Measurements from ENCODE around the gene SGSM2.

Gene SGSM2

DNA sequence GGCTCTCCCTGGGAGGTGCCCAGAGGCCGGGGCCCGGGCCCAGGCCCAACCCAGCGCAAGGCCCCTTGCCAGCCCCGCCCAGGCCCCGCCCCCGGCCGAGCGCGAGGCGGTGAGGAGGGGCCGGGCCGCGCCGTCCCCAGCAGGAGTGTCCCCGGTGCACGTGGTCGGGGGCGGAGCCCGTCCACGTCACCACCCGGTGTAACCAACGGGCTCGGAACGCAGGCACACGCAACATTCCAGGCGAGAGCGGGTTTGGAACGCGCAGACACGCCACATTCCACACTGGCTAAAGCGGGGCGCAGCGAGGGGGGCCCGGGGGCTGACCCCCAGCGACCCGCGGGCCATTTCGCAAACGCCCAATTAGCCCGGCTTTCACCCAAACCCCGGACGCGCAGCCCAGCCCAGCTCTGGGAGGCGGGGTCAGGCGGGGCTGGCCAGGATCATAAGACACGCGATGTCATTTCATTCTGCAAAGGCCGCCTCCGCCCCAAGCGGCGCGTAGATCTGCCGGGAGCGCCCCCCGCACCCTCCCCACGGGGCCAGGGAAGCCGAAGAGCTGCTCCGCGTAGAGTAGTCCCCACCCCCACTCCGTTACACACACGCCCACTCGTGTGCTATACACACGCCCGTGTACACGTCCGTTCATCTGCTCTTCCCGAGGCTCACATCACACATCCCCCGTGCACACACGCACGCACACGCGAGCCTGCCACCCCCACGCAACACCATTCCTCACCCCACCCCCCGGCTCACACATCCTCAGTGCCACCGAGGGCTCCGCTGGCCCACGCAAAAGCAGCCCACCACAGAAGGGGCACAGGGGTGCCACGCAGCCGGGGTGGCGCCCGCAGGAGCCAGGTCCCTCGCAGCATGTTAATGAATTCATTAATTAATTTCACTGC lies 62.5 kb downstream of the SGSM2 start:
- DNase-seq, result peak; percentile 92 to 96

DNA sequence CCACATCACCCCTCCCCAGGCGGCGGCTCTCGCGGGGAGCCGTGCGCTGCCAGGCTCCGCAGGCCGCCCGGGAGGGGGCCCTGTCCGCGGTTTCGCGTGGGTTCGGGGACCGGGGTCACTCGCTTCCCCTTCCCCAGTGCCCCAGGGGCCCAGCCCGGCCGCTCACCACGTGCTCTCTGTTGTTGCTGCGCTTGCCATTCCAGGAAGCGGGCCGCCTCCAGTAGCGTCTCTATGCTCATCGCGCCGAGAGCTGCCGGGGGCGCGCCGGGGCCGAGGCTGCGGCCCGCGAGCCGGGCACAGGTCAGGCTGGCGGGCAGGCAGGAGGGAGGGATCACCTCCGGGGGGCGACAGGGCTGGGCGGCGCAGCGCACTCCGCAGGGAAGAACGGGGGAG lies 63.2 kb downstream of the SGSM2 start:
- DNase-seq, result peak; percentile 70 to 72

DNA sequence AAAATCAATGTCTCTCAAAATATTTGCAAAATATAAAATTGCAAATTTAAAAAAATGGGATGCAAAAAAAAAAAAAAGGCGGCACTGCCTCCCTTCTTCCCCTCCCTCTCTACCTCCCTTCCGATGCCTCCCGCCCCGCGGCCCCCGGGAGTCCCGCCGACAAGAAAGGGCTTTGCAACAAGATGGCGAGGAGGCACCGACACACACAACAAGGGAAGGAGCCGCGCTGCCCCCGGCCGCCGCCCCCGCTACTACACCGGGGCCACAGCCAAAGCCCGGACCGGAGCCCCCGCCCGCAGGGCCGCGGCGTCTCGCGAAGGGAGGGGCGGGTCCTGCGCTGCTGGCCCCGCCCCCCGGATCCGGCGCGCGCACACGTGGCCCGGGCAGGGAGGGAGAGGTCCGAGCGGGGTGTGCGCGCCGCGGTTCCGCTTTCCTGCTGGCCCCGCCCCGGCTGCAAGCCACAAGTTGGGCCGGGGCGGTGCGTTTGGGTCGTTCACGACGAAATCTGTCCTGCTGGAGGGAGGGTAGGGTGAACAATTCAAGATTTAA lies 63.6 kb downstream of the SGSM2 start, which contains the start of gene MNT:
Gene MNT, minus strand, starts transcription at position 184 of the 549 bp plus-strand sequence. CDS start 348 bp downstream, outside the sequence.
- peak; percentile 93 to 94 for DNase-seq

DNA sequence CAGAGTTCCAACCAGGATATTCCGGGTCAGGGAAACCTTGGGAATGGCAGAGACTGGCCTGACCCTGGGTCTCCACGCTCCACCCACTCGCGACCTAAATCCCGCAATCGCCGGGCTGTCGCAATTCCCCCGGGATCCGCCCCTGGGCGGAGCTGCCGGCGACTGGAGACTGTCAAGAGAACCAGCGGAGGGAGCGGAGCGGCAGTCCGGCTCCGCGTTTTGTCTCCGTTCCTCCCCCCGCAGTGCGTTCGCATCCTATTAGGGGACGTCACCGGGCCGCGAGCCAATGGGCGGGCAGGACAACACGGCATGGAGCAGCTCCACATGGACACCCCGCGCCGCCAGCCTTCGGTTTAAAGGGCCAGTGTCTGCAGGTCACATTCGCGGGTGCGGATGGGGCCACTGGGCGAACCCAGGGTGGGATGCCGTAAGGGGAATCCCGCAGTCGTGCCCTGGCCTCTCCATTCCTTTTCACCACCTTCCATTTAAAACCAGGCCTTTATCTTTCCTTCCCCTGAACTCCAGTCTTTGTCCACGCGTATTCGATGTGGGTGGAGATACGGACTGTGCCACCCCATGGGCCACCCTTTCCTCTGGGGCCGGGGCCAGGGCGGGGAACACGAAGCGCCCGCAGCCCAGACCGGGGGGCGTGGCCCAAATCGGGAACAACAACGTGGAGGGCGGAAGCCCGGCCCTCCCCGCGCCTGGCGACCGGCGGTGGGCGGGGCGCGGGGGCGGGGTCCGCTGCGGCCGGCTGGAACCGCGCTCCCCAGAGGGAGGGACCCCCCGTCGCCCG lies 64.3 kb downstream of the SGSM2 start:
- DNase-seq, result peak; percentile 99 to 100

DNA sequence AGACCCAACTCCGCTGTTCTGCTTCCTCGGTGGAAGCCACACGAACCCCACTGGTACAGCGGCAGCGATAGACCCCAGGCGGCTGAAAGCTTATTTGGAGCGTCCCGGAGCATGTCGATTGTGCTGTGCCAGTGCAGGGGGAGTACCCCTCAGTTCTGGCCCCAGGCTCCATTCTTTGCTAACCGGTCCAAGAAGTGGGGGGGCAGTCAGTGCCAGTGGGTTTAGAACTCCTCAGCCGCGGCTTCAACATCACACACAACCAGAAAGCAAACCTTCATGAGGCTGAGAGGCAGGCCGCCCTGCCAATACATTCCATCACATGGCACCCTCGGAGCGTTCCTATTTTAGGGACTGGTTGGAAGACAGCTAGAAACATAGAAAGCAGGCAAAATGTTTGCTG lies 65.2 kb downstream of the SGSM2 start:
- no peak for DNase-seq

DNA sequence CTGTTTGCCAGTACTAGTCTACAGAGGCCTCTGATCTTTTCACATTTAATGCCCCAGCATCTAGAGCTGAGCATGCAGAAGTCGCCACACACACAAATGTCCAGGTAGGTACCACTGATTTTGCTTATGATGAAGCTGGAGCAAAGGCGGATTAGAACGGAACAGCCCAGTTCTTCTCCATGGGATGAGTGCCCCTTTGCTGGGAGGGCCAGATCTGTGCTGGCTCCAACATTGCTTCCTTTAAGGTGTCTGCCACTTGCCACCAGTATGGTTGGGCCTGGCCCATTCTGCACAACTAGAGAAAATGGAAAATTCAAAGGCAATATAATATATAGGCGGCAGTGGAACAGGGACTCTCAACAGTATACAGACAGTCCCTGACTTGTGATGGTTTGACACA lies 65.7 kb downstream of the SGSM2 start:
- DNase-seq, result no peak

DNA sequence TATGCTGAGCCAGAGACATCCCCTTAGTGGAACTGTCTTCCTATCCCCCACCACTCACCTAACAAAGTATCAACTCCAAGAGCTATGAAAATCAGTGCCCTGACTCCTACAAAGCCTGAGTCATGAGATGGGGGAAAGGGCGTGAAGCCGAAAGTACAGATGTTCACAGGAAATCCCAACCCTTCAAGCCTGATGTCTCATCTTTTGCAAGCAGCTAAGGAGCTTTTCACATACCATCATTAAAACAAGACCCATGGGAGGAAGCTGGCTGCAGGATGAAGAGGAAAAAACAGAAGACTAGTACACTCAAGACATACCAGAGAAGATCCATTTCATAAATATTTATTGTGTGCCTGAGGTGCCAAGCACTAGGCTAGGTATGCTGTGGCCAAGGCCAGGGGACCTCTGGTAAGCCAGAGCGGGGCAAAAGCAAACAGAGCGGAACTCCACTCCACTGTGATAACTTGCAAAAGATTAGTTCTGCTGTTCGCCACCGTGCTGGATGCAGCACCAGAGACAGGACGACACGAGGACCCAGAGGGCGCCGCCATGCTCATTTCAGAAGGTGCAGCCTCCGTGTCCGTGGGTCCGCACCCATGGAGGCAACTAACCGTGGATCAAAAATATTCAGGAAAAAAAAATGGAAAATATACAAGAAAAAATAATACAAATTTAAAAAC lies 68.1 kb downstream of the SGSM2 start:
- no peak for DNase-seq

DNA sequence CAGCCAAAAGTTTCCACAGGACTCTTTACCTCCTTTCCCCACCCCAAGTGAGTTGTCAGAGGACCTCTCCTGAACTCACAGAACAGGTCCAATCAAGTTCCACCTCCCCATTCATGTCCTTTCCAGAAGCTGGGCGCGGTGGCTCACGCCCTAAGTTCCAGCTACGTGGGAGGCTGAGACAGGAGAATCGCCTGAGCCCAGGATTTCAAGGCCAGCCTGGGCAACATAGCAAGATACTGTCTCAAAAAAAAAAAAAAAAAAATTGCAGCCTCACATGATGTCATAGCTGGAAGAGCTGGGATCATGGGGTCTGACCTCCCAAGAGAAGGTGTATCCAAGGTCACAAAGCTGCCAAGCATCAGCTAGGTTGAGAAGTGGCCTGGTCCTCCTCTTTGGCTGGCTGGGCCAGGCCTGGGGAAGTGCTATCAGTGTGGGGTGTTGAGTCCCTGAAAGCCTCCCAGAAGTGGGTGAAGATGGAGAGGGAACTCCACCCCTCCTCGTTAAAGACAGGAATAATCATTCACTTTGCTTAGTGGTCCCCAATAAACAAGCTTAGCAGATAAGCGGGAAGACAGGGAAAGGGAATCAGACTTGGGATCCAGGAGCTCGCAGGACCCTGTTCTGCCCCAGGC lies 69.1 kb downstream of the SGSM2 start:
- no peak for DNase-seq

DNA sequence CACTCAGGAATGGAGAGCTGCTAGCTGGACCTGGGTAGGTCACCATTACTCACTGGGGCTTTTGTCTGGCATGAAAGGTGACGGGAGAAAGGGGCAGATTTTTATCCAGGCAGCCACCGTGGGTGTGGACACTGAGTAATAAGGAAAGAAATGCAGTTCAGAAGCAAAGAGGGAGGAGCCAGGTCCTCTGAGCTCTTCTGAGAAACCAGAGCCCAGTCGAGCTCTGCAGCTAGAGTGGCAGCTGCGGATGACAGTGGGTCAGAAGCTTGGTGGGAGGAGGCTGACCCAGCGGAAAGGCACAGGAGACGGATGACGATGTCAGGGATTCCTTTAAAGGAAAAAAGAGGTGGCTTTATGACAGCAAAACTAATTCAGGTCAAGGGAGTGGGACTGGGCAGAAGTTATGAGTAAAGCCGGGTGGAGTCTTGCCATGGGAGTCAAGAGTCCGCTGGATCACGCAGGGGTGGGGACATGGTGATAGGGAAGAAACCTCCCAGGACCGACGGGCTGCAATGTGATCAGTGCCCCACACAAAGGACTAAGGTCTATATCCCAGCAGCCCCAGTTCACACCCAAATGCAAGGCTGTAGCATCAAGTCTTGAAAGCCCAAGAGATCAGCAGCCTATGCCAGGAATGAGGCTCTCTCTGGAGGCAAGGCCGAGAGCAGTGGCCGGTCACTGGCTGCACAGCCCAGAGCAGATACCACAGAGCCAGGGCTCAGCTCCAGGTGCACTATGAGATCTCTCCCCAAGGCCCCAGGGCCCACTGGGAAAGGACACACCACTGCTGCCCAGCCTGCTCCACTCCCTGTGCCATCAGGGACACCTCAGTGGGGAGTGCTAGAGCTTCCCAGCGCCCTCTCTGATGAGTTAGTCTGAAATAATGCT lies 69.8 kb downstream of the SGSM2 start:
- DNase-seq, result no peak

DNA sequence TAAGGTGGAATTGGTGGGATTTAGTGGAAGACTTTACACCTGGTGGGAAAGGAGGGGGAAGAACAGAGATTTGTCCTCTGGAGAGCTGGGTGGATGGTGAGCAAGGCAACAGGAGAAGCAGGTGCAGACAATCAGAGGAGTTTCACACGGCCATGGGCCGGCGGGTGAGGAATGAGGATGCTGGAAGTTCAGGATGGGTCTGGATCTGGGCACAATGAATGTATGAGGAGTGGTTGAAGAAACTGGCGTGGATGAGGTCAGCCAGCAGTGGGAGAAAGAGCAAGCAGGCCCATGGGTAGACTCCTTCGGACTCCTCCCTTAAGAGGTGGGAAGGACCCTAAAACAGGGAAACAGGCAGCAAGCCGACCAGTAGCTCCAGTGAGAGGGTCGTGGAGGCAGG lies 73.7 kb downstream of the SGSM2 start:
- no peak for DNase-seq

DNA sequence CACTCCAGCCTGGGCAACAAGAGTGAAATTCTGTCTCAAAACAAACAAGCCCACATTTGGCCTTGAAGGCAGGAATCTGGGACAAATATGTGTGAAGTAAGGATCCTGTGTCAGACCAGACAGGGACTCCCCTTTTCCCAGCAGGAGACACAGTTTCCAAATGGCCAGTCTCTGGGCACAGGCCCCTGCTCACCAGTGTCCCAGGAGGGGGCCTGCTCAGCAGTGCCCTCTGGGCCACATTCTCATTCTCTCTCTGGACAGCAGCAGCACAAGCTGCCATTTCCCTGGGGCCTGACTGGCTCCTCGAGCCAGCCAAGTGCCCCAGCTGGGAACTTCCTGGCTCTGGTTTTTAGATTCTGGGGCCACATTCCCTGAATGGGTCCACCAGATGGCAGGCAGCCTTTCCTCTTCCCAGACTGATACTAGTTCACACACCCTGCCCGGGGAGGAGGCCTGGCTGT lies 75.3 kb downstream of the SGSM2 start:
- no peak for DNase-seq

DNA sequence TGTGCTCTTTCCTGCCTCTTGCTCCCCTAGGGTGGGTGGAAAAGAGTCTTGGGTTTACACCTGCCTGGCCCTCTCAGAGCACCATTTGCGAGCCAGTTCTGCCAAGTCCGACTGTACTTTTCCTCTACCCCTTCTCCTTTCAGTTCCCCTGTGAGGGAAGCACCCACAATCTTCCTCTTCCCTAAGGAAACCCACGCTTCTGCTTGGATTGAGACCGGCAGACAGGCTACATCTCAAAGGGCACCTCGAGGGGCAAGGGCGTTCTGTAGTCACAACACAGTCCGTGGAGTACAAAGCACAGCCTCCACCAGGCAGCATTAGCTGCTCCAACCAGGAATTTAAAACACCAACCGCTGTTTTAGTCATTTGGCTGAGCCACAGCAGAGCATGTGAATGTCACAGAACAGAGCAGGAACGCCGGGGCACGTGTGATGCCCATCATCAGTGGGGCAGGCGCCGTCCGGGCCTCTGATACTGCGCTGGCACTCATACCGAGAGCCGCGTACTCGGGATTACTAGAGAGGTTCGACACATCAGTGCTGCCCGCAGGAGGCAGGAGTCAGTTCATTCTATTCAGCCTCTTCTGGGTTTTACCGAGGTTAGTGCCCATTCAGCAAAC lies 77.3 kb downstream of the SGSM2 start:
- DNase-seq, result no peak

DNA sequence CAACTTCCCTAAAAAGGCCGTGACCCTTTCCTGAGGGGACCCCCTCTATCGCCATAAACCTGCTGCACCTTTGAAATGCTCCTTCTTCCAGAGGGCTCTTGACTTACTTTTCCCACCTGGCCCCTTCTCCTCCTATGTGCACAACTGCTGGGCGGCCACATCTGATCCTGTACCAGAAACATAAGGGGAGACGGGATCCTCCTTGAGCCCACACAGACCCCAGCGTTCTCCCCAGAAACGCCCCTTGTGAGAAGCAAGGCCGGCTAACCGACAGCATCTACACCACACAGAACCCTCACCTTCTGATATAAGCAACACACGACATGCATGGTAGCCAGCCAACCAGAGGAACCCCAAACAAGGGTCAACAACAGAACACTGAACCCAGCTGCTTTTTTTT lies 77.8 kb downstream of the SGSM2 start:
- DNase-seq, result no peak

DNA sequence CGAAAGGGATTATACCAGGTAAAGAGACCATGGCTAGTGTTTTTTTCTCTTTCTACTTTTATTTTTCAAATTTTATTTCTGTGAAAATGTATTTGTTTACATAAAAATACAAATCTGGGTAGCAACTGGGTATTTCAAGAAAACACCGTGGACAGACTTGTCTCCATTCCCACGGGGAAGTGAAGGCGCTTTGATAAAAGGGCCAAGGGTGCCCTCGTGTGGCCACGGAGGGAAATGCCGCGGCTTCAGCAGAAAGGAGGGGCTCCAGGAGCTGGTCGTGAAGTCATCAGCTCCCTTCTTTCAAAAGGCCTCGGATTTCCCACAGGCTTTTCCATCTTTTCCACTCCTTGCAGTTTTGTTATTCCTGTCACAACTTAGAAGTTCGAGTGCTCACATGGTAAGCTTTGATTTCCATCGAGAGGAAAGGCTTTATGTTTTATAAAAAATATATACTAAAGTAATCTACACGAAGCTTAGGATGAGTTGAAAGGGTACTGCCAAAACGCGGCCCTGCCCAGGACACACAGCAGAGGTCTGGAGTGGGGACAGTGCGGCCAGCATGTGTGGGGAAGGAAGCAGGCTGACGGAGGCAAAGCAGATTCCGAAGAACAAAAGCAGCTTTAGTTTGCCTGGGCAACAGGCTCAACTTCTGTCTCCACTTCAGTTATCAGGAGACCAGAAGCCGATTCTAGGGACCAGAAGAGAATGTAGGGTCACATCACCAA lies 78.9 kb downstream of the SGSM2 start:
- DNase-seq, result peak; percentile 90

DNA sequence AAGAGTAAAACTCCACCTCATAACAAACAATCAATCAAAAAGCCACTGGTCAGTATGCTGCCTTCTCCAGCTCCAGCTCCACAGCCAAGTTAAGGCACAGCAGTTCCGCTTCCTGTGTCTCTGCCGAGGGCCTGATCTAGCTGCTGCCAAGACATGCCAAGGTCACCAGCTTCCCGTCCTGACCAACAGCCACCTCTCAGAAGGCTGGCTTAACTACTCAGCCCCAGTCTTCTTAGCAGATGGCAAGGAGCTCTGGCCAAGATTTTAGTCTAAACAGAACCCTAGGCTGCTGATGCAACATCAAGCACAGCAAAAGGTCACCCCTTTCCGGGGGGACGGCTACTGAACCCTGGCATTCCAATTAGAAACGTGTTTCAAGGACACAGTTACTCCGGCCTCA lies 81.3 kb downstream of the SGSM2 start:
- DNase-seq, result no peak

DNA sequence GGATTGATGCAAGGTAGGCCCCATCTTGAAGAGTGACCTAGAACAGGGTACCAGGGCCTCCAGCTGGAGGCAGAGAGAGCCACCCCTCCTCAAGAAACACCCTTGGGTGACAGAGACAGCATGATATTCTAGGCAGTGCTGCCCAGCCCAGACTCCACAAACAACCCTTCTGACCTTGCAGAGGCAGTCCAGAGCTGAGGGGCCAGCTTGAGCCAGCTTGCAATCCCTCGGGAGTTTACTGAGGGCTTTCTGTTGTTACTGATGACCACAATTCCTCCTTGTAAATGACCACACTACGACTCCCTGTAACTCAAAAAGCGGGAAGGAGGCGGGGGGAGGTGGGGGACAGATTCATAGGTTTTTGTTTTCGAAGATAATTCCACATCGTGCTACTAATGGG lies 82.2 kb downstream of the SGSM2 start:
- no peak for DNase-seq

DNA sequence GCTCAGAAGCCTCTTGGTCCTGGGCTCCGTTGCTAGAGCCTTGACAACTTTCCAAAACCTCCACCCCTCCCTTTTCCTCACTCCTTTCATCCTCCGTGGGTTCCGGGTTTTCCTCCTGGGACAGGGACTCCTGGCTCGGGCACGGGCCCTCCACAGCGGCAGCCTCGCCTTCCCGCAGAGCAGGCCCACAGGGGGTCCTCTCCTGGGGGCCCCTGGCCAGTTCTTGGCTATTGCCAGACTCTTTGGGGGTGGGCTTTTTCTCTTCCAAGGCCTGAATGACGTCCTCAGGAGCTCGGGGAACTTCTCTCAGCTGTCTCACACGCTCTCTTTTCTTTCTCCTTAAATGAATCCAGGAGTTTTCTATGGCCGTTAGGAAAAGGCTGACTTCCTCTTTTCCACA lies 82.9 kb downstream of the SGSM2 start:
- no peak for DNase-seq

DNA sequence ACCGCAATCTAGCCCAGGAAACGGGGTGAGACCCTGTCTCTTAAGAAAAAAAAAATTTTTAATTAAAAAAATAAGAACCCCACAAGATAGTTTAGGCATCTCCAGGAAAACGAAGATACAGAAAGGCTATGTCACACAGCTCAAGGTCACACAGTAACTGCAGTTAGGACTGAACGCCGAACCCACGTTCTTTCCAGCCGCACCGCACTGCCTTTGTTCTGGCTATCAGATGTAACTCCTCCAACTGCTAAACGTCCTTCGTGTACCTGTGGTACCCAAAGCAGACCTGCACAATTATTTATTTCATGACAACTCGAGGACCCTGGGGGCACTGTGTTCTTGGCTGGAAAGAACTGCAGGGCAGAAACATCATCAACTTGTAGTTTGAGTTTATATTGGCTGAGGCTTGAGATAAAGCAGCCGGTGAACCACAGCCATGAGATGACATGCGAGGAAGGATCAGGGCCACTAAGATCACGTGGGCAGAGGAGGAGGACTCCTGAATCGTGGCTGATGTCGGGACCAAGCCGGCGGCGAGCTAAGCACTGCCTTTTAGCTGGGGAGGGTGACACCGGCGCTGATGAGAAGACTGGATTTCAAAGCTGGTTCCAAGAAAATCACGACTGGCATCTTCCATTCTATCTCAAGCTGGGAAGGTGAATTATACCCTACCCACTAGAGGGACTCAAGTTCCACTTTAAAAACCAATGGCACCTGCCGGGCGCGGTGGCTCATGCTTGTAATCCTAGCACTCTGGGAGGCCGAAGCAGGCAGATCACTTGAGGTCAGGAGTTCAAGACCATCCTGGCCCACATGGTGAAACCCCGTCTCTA lies 84.2 kb downstream of the SGSM2 start:
- no peak for DNase-seq

DNA sequence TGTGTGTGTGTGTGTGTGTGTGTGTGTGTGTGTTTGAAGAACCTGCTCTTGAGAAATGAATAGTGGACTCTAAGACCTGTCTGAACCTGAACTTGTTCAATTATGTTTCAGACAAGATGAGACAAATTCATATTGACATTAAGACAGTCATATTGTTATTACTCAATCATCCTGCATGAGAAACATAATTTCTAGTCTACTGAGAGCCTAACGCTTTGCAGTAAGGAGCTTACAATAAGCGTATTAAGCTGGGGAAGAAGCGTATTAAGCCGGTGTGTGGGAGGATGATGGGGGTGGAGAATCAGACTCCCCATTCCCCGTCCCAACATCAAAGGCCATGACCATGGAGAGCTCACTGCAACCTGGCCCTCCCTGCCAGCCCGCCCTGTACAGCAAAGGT lies 86.0 kb downstream of the SGSM2 start:
- DNase-seq, result no peak
